Effector CD4-positive, alpha-beta T cell (primary cell): ENCODE measurements around the gene GNAL.

Source experiments
- DNase-seq: peaks from one replicate; pipeline ENCODE4 v3.0.0-alpha.2; 2020

The GNAL gene

GRCh38 chr18:11775436-11776174 lies 86.5 kb downstream of the GNAL start:
- no peak for DNase-seq

- DNase-seq = no peak
Observed at GRCh38 chr18:11780042-11780441, 91.0 kb downstream of the GNAL start.

GRCh38 chr18:11783716-11784331 lies 94.8 kb downstream of the GNAL start:
- DNase-seq = no peak

GRCh38 chr18:11784674-11785304 lies 95.7 kb downstream of the GNAL start:
- DNase-seq = no peak

- DNase-seq = no peak
Observed at GRCh38 chr18:11785444-11786055, 96.5 kb downstream of the GNAL start.

GRCh38 chr18:11789716-11790510 lies 100.8 kb downstream of the GNAL start:
- no peak for DNase-seq

- no peak for DNase-seq
Observed at GRCh38 chr18:11791131-11791530, 102.1 kb downstream of the GNAL start.

GRCh38 chr18:11792632-11793031 lies 103.6 kb downstream of the GNAL start:
- no peak for DNase-seq

GRCh38 chr18:11794195-11794594 lies 105.1 kb downstream of the GNAL start:
- DNase-seq = no peak

GRCh38 chr18:11795916-11796315 lies 106.9 kb downstream of the GNAL start:
- DNase-seq = no peak

- no peak for DNase-seq
Observed at GRCh38 chr18:11798271-11798670, 109.2 kb downstream of the GNAL start.

GRCh38 chr18:11799066-11799465 lies 110.0 kb downstream of the GNAL start:
- DNase-seq = no peak

GRCh38 chr18:11800566-11801334 lies 111.7 kb downstream of the GNAL start:
- no peak for DNase-seq

GRCh38 chr18:11801573-11801972 lies 112.5 kb downstream of the GNAL start:
- DNase-seq = no peak

- no peak for DNase-seq
Observed at GRCh38 chr18:11802158-11802557, 113.1 kb downstream of the GNAL start.

- no peak for DNase-seq
Observed at GRCh38 chr18:11802586-11802985, 113.5 kb downstream of the GNAL start.

- no peak for DNase-seq
Observed at GRCh38 chr18:11807233-11807632, 118.2 kb downstream of the GNAL start.

GRCh38 chr18:11808001-11808855 lies 119.2 kb downstream of the GNAL start:
- no peak for DNase-seq

- no peak for DNase-seq
Observed at GRCh38 chr18:11809895-11810294, 120.8 kb downstream of the GNAL start.

GRCh38 chr18:11810379-11810778 lies 121.3 kb downstream of the GNAL start:
- no peak for DNase-seq

- no peak for DNase-seq
Observed at GRCh38 chr18:11811009-11811408, 121.9 kb downstream of the GNAL start.
